AG09319 (cell line): Measurements from ENCODE around the gene KRT38.

Experiments used
- DNase-seq: peaks from one replicate; pipeline ENCODE4 v3.0.0-alpha.2; 2010; ENCODE audit warnings: low read depth; ENCODE audit errors: extremely low read depth
- CTCF ChIP-seq: IDR thresholded peaks from 2 replicates; pipeline ENCODE4 v1.5.1; 2011; ENCODE audit warnings: low read depth, mild to moderate bottlenecking, inconsistent platforms, low read length, moderate library complexity

The KRT38 gene

DNA sequence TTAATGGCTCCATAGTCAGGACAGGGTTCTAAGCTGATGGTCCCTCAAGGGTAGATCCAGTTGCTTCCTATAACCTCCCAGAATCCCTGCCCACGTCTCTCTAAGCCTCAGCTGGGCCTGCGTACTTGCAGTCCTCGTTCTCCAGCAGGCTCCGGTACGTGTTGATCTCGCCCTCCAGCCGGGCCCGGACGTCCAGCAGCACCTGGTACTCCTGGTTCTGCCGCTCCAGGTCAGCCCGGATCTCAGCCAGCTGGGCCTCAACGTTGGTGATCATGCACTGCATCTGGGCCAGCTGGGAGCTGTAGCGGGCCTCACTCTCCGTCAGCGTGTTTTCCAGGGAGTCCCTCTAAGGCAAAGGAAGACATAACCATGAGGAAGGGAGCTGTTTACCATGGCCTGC, 21.9 kb upstream of the KRT38 start:
- TF ChIP-seq CTCF: no peak
- DNase-seq: no peak

GRCh38 chr17:41457676-41458075, 16.9 kb upstream of the KRT38 start:
- DNase-seq: peak; percentile 70
- TF ChIP-seq CTCF: no peak

DNA sequence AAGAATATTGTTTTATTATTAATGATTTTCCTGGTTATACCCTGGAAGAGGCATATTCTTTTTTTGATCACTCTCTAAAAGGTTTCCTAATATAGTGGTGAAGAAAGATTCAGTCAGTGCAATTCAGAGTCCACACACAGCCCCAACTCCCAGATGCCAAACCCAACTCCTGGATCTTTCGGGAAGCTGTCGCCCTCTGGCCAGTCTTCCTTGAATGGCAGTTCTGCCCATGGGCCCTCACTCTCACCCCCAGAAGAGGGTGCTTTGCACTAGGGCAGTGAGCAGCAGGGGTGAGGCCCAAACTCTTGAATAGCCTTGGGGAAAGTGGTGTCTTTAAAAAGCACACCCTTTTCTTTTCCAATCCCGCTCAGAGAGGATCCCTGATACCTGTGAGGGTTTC, 15.4 kb upstream of the KRT38 start:
- no peak for TF ChIP-seq CTCF
- no peak for DNase-seq

DNA sequence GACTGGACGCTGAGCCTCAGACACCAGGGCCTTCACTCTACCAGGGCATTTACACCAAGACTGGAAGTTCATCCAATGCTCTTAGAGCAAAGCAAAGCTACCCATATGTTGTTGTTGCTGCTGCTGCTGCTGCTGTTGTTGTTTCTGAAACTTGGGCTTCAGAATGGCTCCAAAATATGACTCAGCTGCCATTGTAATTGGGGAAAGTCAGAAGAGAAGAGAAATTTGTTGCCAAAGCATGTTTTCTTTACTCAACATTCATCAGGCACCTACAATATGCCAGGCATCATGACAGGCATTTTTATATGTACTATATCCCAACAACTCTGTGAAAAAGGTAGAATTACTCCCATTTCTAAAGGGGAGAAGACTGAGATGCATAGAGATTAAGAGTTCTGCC, 14.5 kb upstream of the KRT38 start:
- DNase-seq: no peak
- no peak for TF ChIP-seq CTCF

DNA sequence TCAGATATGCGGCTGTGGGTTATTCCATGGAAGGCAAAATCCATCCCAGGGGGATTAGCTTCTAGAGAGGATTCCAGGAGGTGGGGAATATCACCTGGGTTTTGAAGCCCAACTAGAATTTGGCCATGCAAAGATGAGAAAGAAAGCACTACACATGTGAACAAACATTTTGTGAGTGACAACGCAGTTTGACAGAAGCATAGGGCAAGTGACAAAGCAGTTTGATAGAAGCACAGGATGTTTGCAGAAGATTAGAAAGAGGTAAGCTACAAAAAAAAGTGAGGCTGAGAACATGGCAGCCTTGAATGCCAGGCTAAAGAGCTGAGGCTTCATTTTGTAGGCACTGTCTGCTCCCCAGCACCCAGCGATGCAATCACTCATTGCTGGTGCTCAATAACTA, 12.3 kb upstream of the KRT38 start:
- DNase-seq: no peak
- no peak for TF ChIP-seq CTCF

DNA sequence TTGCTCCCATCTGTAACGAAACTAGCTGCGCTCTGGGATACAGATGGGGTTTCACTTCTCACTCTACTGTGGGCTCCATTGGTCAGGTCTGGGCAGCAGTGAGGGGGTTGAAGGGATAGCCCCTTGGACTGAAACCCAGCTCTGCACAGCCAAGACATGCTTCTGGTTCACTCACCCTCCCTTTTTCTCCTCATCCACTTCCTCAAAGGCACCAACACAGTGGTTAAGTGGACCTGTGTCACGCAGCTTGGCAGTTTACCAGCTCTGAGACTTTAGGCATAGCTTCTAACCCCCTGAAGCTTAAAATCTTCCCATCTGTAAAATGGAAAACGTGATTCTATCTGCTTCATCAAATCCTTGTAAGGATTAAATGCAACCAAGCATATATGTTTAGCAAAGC, 11.5 kb upstream of the KRT38 start:
- no peak for TF ChIP-seq CTCF

GRCh38 chr17:41451154-41451728, 10.5 kb upstream of the KRT38 start:
- no peak for DNase-seq
- no peak for TF ChIP-seq CTCF

More for the DNA sequence above, 11.5 kb upstream of the KRT38 start:
- DNase-seq: no peak
